ENCODE data around the gene MACROD2. TPM values are rescaled to one million over a fixed set of nuclear protein-coding genes. Genes with fewer than 3 reads are reported as not detected.

MACROD2 gene
- polyA plus RNA-seq, 1 donor from 2014 or later = 23.2 TPM

DNA sequence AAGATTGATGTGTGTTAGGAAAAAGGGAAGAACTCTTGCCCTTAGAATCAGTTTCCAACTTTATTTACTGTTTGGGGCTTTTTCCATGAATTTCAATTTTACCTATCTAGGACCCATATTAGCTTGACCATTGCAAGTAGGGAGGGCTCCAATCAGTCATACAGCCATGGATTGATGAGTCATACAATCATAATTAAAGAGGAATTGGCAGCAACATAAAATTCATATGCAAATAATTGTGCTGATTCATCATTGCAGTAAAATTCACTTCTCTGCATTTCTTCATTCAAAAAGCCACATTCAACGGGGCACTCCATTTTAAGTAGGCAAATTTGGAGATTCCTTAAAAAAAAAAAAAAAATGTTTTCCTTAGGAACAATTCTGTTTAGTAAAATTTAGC, 1561.6 kb downstream of the MACROD2 start:
- H3K9me3 ChIP-seq (ENCODE audit: low read length) = peaks cover 11% of the 10 kb centered on the region
- H3K4me2 ChIP-seq (ENCODE audit: low read length) = no peak overlapping the region
- H3K27ac ChIP-seq (ENCODE audit: low read length) = no peak overlapping the region

DNA sequence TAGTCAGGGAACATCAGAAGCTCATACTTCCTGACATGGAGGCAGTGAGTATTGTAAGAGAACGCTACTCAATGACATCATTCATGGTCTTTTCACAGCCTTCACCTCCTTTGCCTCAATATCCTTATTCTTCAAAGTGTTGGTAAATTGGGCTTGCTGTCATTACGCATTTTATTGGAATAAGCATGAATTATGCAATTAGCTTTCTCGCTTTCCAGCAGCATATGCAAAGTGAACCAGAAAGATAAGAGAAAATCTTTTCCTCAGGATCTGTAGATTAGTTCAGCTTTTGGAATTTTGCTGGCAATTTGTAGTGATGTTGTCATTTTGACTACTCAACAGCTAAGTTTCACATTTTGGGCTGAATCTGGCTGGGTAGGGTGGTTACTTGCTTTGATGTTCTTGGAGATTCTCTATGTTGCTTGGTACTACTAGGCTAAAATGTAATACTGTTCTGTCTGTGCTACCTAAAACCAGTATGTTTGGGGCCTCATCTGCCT, 1565.8 kb downstream of the MACROD2 start:
- no peaks in the 10 kb centered on the region for H3K9me2 ChIP-seq (ENCODE audit: insufficient read depth, low read length)
- no peak overlapping the region for H3K9ac ChIP-seq (ENCODE audit: low read length)
- no peaks in the 10 kb centered on the region for H3K27me3 ChIP-seq (ENCODE audit: insufficient read depth, low read depth, low read length)
- H4K20me1 ChIP-seq (ENCODE audit: insufficient read depth) = no peaks in the 10 kb centered on the region
- H3K27ac ChIP-seq (ENCODE audit: low read length) = no peak overlapping the region
- H2AFZ ChIP-seq (ENCODE audit: low read depth, low read length) = no peak overlapping the region
- no peaks in the 10 kb centered on the region for H3K36me3 ChIP-seq (ENCODE audit: insufficient read depth, low read length)
- no peaks in the 10 kb centered on the region for H3K79me2 ChIP-seq (replicated peaks; ENCODE audit: insufficient read depth, low read length)
- H3K9me3 ChIP-seq (ENCODE audit: low read length) = no peaks in the 10 kb centered on the region
- H3K4me2 ChIP-seq (ENCODE audit: low read length) = no peak overlapping the region
- no peak for TF ChIP-seq POLR2AphosphoS5 (IDR thresholded peaks at IDR 0.05)
- no peak for TF ChIP-seq SMC3 (conservative IDR thresholded peaks at IDR 0.05; ENCODE audit: poor library complexity)
- no peak for TF ChIP-seq RAD21 (conservative IDR thresholded peaks at IDR 0.05)
- no peak for TF ChIP-seq EP300 (conservative IDR thresholded peaks at IDR 0.05; ENCODE audit: poor library complexity, severe bottlenecking)
- TF ChIP-seq CTCF (IDR thresholded peaks at IDR 0.05; ENCODE audit: poor library complexity, severe bottlenecking) = no peak
- TF ChIP-seq MXI1 (conservative IDR thresholded peaks at IDR 0.05; ENCODE audit: poor library complexity, severe bottlenecking) = no peak
- TF ChIP-seq TAF1 (IDR thresholded peaks at IDR 0.05; ENCODE audit: low read depth) = no peak
- no peaks in the 10 kb centered on the region for H3F3A ChIP-seq (ENCODE audit: insufficient read depth, low read length, poor library complexity, severe bottlenecking)
- H3K4me3 ChIP-seq (ENCODE audit: low read length) = no peak overlapping the region

More for the DNA sequence above, 1561.6 kb downstream of the MACROD2 start:
- Histone ChIP-seq H3K27me3 (ENCODE audit: insufficient read depth, low read depth, low read length) (no peaks in the 10 kb centered on the region), H3K36me3 (ENCODE audit: insufficient read depth, low read length) (no peaks in the 10 kb centered on the region), H3K4me3 (ENCODE audit: low read length) (no peak overlapping the region), H3F3A (ENCODE audit: insufficient read depth, low read length, poor library complexity, severe bottlenecking) (no peaks in the 10 kb centered on the region), H4K20me1 (ENCODE audit: insufficient read depth) (no peaks in the 10 kb centered on the region), H3K79me2 (replicated peaks; ENCODE audit: insufficient read depth, low read length) (no peaks in the 10 kb centered on the region), H3K9ac (ENCODE audit: low read length) (no peak overlapping the region), H3K9me2 (ENCODE audit: insufficient read depth, low read length) (no peaks in the 10 kb centered on the region), H2AFZ (ENCODE audit: low read depth, low read length) (no peak overlapping the region)
- no peak for TF ChIP-seq EZH2 (IDR thresholded peaks at IDR 0.05; ENCODE audit: borderline replicate concordance, insufficient read depth, low read length, poor library complexity, severe bottlenecking)
- TF ChIP-seq RAD21 (conservative IDR thresholded peaks at IDR 0.05) = no peak
- no peak for TF ChIP-seq CTCF (IDR thresholded peaks at IDR 0.05; ENCODE audit: poor library complexity, severe bottlenecking)
- no peak for TF ChIP-seq POLR2AphosphoS5 (IDR thresholded peaks at IDR 0.05)
- TF ChIP-seq MXI1 (conservative IDR thresholded peaks at IDR 0.05; ENCODE audit: poor library complexity, severe bottlenecking) = no peak
- no peak for TF ChIP-seq EP300 (conservative IDR thresholded peaks at IDR 0.05; ENCODE audit: poor library complexity, severe bottlenecking)
- TF ChIP-seq, protein P1, sequence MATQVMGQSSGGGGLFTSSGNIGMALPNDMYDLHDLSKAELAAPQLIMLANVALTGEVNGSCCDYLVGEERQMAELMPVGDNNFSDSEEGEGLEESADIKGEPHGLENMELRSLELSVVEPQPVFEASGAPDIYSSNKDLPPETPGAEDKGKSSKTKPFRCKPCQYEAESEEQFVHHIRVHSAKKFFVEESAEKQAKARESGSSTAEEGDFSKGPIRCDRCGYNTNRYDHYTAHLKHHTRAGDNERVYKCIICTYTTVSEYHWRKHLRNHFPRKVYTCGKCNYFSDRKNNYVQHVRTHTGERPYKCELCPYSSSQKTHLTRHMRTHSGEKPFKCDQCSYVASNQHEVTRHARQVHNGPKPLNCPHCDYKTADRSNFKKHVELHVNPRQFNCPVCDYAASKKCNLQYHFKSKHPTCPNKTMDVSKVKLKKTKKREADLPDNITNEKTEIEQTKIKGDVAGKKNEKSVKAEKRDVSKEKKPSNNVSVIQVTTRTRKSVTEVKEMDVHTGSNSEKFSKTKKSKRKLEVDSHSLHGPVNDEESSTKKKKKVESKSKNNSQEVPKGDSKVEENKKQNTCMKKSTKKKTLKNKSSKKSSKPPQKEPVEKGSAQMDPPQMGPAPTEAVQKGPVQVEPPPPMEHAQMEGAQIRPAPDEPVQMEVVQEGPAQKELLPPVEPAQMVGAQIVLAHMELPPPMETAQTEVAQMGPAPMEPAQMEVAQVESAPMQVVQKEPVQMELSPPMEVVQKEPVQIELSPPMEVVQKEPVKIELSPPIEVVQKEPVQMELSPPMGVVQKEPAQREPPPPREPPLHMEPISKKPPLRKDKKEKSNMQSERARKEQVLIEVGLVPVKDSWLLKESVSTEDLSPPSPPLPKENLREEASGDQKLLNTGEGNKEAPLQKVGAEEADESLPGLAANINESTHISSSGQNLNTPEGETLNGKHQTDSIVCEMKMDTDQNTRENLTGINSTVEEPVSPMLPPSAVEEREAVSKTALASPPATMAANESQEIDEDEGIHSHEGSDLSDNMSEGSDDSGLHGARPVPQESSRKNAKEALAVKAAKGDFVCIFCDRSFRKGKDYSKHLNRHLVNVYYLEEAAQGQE (IDR thresholded peaks at IDR 0.05; ENCODE audit: borderline replicate concordance) = no peak
- TF ChIP-seq TAF1 (IDR thresholded peaks at IDR 0.05; ENCODE audit: low read depth) = no peak
- TF ChIP-seq SMC3 (conservative IDR thresholded peaks at IDR 0.05; ENCODE audit: poor library complexity) = no peak
